Measurements from ENCODE around the gene MYO5B. TPM values are rescaled to one million over a fixed set of nuclear protein-coding genes. Genes with fewer than 3 reads are reported as not detected.

The MYO5B gene
- total RNA-seq, 2 donors from 2014 or later = 0.12 to 0.39 TPM

DNA sequence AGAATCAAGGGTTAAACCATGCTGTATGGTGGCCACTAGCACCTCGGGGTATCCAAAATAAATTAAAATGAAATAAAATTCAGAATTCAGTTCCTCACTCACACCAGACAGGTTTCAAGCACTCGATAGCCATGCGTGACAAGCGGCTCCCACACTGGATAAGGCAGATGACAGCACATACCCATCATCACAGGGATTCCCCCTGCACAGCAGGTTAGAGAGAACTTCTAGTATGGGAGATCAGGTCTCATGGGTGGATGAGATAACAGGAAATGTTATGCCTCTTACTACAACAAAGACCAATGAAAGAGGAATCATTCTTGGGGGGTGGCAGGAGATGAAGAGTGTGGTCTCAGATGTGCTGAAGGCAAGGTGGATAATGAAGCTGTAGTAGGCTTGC, 259.7 kb downstream of the MYO5B start:
- Mint-ChIP-seq H3K4me1 (ENCODE audit: low read depth) (no peaks in the 10 kb centered on the region), H3K9me3 (no peaks in the 10 kb centered on the region), H3K27ac (no peak overlapping the region), H3K27me3 (ENCODE audit: low read depth) (peaks cover 11% of the 10 kb centered on the region), H3K4me3 (no peak overlapping the region), H3K36me3 (ENCODE audit: insufficient read depth in 2 of 2) (no peaks in the 10 kb centered on the region)
- DNase-seq = no peak
- no peak for ATAC-seq (replicated peaks in 1 of 2)

GRCh38 chr18:49934457-49934856, 260.5 kb downstream of the MYO5B start:
- no peak overlapping the region for H3K27ac Mint-ChIP-seq
- peaks cover 11% of the 10 kb centered on the region for H3K27me3 Mint-ChIP-seq (ENCODE audit: low read depth)
- no peaks in the 10 kb centered on the region for H3K36me3 Mint-ChIP-seq (ENCODE audit: insufficient read depth in 2 of 2)
- DNase-seq (no peak), ATAC-seq (replicated peaks in 1 of 2) (no peak)
- no peaks in the 10 kb centered on the region for H3K4me1 Mint-ChIP-seq (ENCODE audit: low read depth)
- H3K9me3 Mint-ChIP-seq = no peaks in the 10 kb centered on the region
- H3K4me3 Mint-ChIP-seq = no peak overlapping the region

DNA sequence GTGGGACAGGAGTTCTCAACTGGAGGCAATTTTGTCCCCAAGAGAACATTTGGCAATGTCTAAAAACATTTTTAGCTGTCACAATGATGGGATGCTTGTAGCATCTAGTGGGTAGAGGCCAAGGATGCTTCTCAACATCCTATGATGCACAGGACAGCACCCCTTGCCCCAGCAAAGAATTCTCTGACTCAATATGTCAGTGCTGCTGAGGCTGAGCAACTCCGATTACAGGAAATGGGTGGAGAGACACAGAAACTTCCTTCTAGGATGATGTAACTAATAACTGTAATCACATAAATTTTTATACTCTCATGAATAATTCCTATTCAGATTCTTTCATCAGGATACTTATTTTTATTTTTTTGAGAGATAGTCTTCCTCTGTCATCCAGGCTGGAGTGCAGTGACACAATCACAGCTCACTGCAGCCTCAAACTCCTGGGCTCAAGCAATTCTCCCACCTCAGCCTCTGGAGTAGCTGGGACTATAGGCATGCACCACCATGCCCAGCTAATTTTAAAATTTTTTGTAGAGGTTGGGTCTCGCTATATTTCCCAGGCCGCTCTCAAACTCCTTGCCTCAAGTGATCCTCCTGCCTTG, 261.3 kb downstream of the MYO5B start:
- H3K9me3 Mint-ChIP-seq = no peaks in the 10 kb centered on the region
- no peaks in the 10 kb centered on the region for H3K36me3 Mint-ChIP-seq (ENCODE audit: insufficient read depth in 2 of 2)
- no peak overlapping the region for H3K4me3 Mint-ChIP-seq
- peak in 1 of 2 donors; percentile 52 for ATAC-seq (replicated peaks in 1 of 2)
- no peak overlapping the region for H3K27ac Mint-ChIP-seq
- no peak for DNase-seq
- peaks cover 11% of the 10 kb centered on the region for H3K27me3 Mint-ChIP-seq (ENCODE audit: low read depth)
- no peaks in the 10 kb centered on the region for H3K4me1 Mint-ChIP-seq (ENCODE audit: low read depth)

GRCh38 chr18:49931760-49932159, 263.2 kb downstream of the MYO5B start:
- ATAC-seq (replicated peaks in 1 of 2) (no peak), DNase-seq (no peak)
- Mint-ChIP-seq H3K27me3 (ENCODE audit: low read depth) (peaks cover 11% of the 10 kb centered on the region), H3K27ac (no peak overlapping the region), H3K9me3 (no peaks in the 10 kb centered on the region), H3K4me3 (no peak overlapping the region), H3K36me3 (ENCODE audit: insufficient read depth in 2 of 2) (no peaks in the 10 kb centered on the region), H3K4me1 (ENCODE audit: low read depth) (no peaks in the 10 kb centered on the region)

GRCh38 chr18:49931179-49931578, 263.8 kb downstream of the MYO5B start:
- no peak overlapping the region for H3K4me3 Mint-ChIP-seq
- H3K27me3 Mint-ChIP-seq (ENCODE audit: low read depth) = peaks cover 11% of the 10 kb centered on the region

DNA sequence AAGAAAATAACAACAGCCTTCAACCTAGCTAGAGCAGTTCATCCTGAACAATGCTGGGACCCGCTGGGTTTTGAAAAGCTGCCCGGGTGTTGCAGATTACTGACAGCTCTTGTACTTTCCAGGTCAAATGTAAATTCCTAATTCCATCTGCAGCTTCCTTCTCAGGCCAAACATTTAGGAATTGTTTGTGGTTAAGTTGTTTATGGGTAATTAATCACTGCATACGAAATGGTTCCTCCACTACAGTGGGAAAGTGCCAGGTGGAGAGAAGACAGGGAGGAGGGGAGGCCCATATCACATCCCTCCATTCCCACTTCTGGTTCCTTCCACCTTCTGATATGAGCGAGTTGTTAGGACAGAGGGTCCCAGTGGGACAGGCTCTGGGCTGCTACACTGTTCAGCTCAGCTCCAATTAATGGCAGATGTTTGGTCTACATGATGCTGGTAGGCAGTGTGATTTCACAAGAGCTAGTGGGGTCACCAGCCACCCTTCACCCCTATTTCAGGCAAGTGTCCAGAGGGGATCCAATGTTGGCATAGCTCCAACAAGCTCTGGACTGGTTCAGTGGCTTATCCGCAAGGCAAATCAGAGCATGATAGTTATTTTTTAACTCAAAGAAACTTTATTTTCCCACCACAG, 268.7 kb downstream of the MYO5B start:
- Mint-ChIP-seq H3K4me1 (ENCODE audit: low read depth) (no peaks in the 10 kb centered on the region), H3K27me3 (ENCODE audit: low read depth) (peaks cover 15% of the 10 kb centered on the region), H3K9me3 (peaks cover 2% of the 10 kb centered on the region in 2 donors), H3K36me3 (ENCODE audit: insufficient read depth in 2 of 2) (no peaks in the 10 kb centered on the region), H3K27ac (no peak overlapping the region), H3K4me3 (no peak overlapping the region)
- DNase-seq = no peak
- ATAC-seq (replicated peaks in 1 of 2) = no peak

More at GRCh38 chr18:49931179-49931578, 263.8 kb downstream of the MYO5B start:
- Mint-ChIP-seq H3K27ac (no peak overlapping the region), H3K36me3 (ENCODE audit: insufficient read depth in 2 of 2) (no peaks in the 10 kb centered on the region), H3K9me3 (no peaks in the 10 kb centered on the region), H3K4me1 (ENCODE audit: low read depth) (no peaks in the 10 kb centered on the region)
- no peak for ATAC-seq (replicated peaks in 1 of 2)
- DNase-seq = no peak

- DNase-seq = no peak
- Mint-ChIP-seq H3K4me3 (no peak overlapping the region), H3K4me1 (ENCODE audit: low read depth) (no peaks in the 10 kb centered on the region), H3K27me3 (ENCODE audit: low read depth) (peaks cover 29% of the 10 kb centered on the region), H3K9me3 (peaks cover 2% of the 10 kb centered on the region in 2 donors), H3K27ac (no peak overlapping the region), H3K36me3 (ENCODE audit: insufficient read depth in 2 of 2) (no peaks in the 10 kb centered on the region)
- ATAC-seq (replicated peaks in 1 of 2) = no peak
Measured at GRCh38 chr18:49924293-49924983, 270.5 kb downstream of the MYO5B start.

- no peak for ATAC-seq (replicated peaks in 1 of 2)
- Mint-ChIP-seq H3K27ac (no peak overlapping the region), H3K4me1 (ENCODE audit: low read depth) (no peaks in the 10 kb centered on the region), H3K4me3 (no peak overlapping the region), H3K36me3 (ENCODE audit: insufficient read depth in 2 of 2) (no peaks in the 10 kb centered on the region), H3K9me3 (peaks cover 2% of the 10 kb centered on the region in 2 donors), H3K27me3 (ENCODE audit: low read depth) (peaks cover 45% of the 10 kb centered on the region)
- DNase-seq = no peak
Measured at GRCh38 chr18:49922228-49922627, 272.7 kb downstream of the MYO5B start.

- ATAC-seq (replicated peaks in 1 of 2) (no peak), DNase-seq (no peak)
- peaks cover 48% of the 10 kb centered on the region for H3K27me3 Mint-ChIP-seq (ENCODE audit: low read depth)
- H3K27ac Mint-ChIP-seq = no peak overlapping the region
- no peak overlapping the region for H3K4me3 Mint-ChIP-seq
- no peaks in the 10 kb centered on the region for H3K4me1 Mint-ChIP-seq (ENCODE audit: low read depth)
- peaks cover 2% of the 10 kb centered on the region in 2 donors for H3K9me3 Mint-ChIP-seq
- no peaks in the 10 kb centered on the region for H3K36me3 Mint-ChIP-seq (ENCODE audit: insufficient read depth in 2 of 2)
Measured at GRCh38 chr18:49921318-49921985, 273.5 kb downstream of the MYO5B start.

DNA sequence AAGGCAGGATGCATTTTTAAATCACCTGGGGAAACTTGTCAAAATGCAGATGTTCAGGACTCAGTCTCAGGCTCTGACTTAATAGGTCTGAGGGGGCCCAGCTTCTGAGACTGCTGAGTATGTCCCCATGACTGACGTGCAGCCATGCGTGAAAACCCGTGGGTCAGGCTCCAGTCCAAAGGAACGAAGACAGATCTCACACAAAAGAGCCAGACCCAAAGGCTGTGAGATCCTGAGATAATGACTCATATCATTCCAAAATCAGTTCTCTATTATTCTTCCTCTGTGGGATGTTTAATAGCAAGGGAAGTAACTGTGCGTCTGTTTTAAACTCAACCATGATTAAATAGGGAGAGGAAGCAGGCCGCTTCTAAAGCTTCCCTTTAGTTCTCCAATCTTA, 274.2 kb downstream of the MYO5B start:
- DNase-seq (no peak), ATAC-seq (replicated peaks in 1 of 2) (no peak)
- no peak overlapping the region for H3K4me3 Mint-ChIP-seq
- no peak overlapping the region for H3K27ac Mint-ChIP-seq
- H3K27me3 Mint-ChIP-seq (ENCODE audit: low read depth) = peaks cover 52% of the 10 kb centered on the region
- H3K9me3 Mint-ChIP-seq = peaks cover 2% of the 10 kb centered on the region in 2 donors
- H3K4me1 Mint-ChIP-seq (ENCODE audit: low read depth) = no peaks in the 10 kb centered on the region
- H3K36me3 Mint-ChIP-seq (ENCODE audit: insufficient read depth in 2 of 2) = no peaks in the 10 kb centered on the region

DNA sequence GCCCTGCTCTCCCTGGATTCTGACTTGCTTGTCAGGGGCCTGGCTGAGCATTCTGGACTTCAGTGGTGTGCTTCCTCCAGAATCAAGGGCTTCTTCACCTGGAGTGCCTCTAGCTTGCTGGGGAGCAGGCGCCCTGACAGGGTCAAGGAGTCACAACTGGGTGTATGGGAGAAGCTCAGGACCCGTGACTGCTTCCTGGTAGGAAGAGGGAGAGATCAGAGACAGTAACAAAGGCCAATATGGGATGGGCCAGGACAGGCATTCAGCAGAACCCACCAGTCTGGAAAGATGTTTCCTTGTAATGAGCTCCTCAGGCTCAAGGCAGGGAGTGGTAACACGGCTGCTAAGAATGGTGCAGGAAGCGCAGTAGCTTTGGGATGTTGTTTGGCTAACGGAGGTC, 277.2 kb downstream of the MYO5B start:
- no peak overlapping the region for H3K4me3 Mint-ChIP-seq
- no peak for ATAC-seq (replicated peaks in 1 of 2)

DNA sequence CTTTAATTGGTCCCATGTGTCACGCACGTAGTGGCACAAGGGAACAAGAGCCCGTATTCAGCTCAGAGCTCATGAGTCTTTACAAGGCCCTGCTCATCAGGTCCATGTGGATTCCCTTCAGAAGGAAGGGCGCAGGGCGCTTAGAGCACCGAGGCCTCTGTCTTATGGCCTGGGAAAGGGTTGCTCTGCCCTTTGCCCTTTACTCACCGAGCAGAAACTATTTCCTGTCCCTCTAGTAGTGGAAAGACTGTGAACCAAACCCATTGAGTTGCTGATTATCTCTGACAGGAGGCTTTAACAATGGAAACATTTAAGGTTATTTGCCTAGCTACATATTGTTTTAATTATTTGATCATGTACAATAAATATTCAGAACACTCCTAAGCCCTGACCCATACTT, 279.6 kb downstream of the MYO5B start:
- DNase-seq = no peak
- no peak overlapping the region for H3K27ac Mint-ChIP-seq
- ATAC-seq (replicated peaks in 1 of 2) = no peak
- no peak overlapping the region for H3K4me3 Mint-ChIP-seq
- no peaks in the 10 kb centered on the region for H3K36me3 Mint-ChIP-seq (ENCODE audit: insufficient read depth in 2 of 2)
- no peaks in the 10 kb centered on the region for H3K9me3 Mint-ChIP-seq
- H3K4me1 Mint-ChIP-seq (ENCODE audit: low read depth) = no peaks in the 10 kb centered on the region
- H3K27me3 Mint-ChIP-seq (ENCODE audit: low read depth) = peaks cover 36% of the 10 kb centered on the region

More for the DNA sequence above, 277.2 kb downstream of the MYO5B start:
- no peak overlapping the region for H3K27ac Mint-ChIP-seq
- H3K9me3 Mint-ChIP-seq = no peaks in the 10 kb centered on the region
- no peak for DNase-seq
- no peaks in the 10 kb centered on the region for H3K36me3 Mint-ChIP-seq (ENCODE audit: insufficient read depth in 2 of 2)
- peaks cover 52% of the 10 kb centered on the region for H3K27me3 Mint-ChIP-seq (ENCODE audit: low read depth)
- no peaks in the 10 kb centered on the region for H3K4me1 Mint-ChIP-seq (ENCODE audit: low read depth)

DNA sequence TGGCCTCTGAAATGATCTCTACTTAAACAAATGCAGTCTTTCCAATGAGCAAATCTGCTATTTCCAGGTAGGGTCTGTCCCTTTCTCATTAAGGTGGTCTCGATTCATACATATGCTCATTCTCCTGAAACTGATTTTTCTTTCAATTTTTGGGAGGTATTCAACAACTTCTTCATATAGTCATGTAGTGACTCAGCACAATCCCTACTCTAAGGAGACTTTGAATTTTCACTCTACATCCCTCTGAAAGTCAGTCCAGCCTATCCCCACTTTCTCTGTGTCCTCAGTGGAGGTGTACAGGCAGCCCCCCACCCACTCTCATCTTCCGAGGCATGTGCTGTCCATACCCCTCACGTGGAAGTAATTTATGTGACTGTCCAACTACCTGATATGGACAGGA, 281.7 kb downstream of the MYO5B start:
- Mint-ChIP-seq H3K9me3 (no peaks in the 10 kb centered on the region), H3K27ac (no peak overlapping the region), H3K4me3 (no peak overlapping the region), H3K4me1 (ENCODE audit: low read depth) (no peaks in the 10 kb centered on the region), H3K27me3 (ENCODE audit: low read depth) (peaks cover 19% of the 10 kb centered on the region), H3K36me3 (ENCODE audit: insufficient read depth in 2 of 2) (no peaks in the 10 kb centered on the region)
- no peak for DNase-seq
- no peak for ATAC-seq (replicated peaks in 1 of 2)
